Vagina (tissue), 2 donors: ENCODE results near the gene SV2B. TPM values are rescaled to one million over a fixed set of nuclear protein-coding genes. Genes with fewer than 3 reads are reported as not detected.
A peak's percentile ranks its signal among the peaks of the same experiment; 100 is the strongest.

Experiments
- DNase-seq, 2 donors: peaks; one replicate each; pipeline ENCODE4 v3.0.0-alpha.2; 2017; ENCODE audit errors: extremely low spot score in 2 of 2
- H3K27ac ChIP-seq: fragments of 200-600 bp; sonication (generic); one replicate; pipeline ENCODE4 v1.5.1; 2019
- H3K27me3 ChIP-seq: fragments of 200-600 bp; sonication (generic); one replicate; pipeline ENCODE4 v1.5.1; 2019
- H3K36me3 ChIP-seq, 2 donors: fragments of 200-600 bp; sonication (generic); one replicate each; pipeline ENCODE4 v1.5.1; 2017 to 2019
- H3K4me1 ChIP-seq: fragments of 200-600 bp; sonication (generic); one replicate; pipeline ENCODE4 v1.5.1; 2019
- H3K4me3 ChIP-seq, 2 donors: fragments of 200-600 bp; sonication (generic); 1 replicate in 1 of 2; 2 replicates in 1 of 2; pipeline ENCODE4 v1.5.1; 2016 to 2019
- H3K9me3 ChIP-seq: fragments of 200-600 bp; sonication (generic); one replicate; pipeline ENCODE4 v1.5.1; 2019
- CTCF ChIP-seq, 3 experiments: fragments of 450-650 bp in 2 of 3; fragments of 200-600 bp in 1 of 3; sonication (generic) in 1 of 3; IDR thresholded peaks; one replicate each; pipeline ENCODE4 v1.5.1; 2017 to 2019; ENCODE audit warnings: antibody characterized with exemption in 3 of 3, mild to moderate bottlenecking in 2 of 3, moderate library complexity in 2 of 3
- POLR2A ChIP-seq, 2 donors: fragments of 450-650 bp; IDR thresholded peaks; one replicate each; pipeline ENCODE4 v1.6.1; 2017; ENCODE audit warnings: antibody characterized with exemption in 2 of 2, mild to moderate bottlenecking in 2 of 2, moderate library complexity in 2 of 2
- POLR2AphosphoS5 ChIP-seq, 2 donors: sonication (generic); formaldehyde crosslinking; IDR thresholded peaks; one replicate each; pipeline ENCODE4 v1.9.0; 2017; ENCODE audit warnings: antibody characterized with exemption in 2 of 2, mild to moderate bottlenecking in 2 of 2, low read depth in 1 of 2; ENCODE audit not compliant: insufficient read depth in 1 of 2
- intact Hi-C: fragments of 100-400 bp; cut with DNase I; formaldehyde crosslinking; loops from one replicate; pipeline ENCODE4 v1.15.1; 2023
- total RNA-seq: library from RNA; depleted of rRNA; stranded (reverse); fragments of >200 nt; gene quantifications from one replicate; pipeline ENCODE4 v1.2.3, GENCODE V29; 2016

SV2B gene
- total RNA-seq, 1 donor from 2014 or later: 3.2 TPM

GRCh38 chr15:91258415-91258759, 158.3 kb downstream of the SV2B start:
- intact Hi-C loops: no loop called here
- Histone ChIP-seq H3K4me1 (peaks cover 3% of the 10 kb centered on the region), H3K4me3 (no peak overlapping the region), H3K27ac (no peak overlapping the region), H3K9me3 (no peaks in the 10 kb centered on the region), H3K36me3 (no peaks in the 10 kb centered on the region), H3K27me3 (no peaks in the 10 kb centered on the region)
- DNase-seq: peak in 1 of 2 donors; percentile 75
- no peak for TF ChIP-seq POLR2AphosphoS5 (IDR thresholded peaks at IDR 0.05; ENCODE audit: insufficient read depth in 1 of 2, low read depth in 1 of 2)

- no peaks in the 10 kb centered on the region for H3K36me3 ChIP-seq
- peaks cover 9% of the 10 kb centered on the region for H3K4me1 ChIP-seq
- H3K27me3 ChIP-seq: no peaks in the 10 kb centered on the region
- no peak overlapping the region for H3K27ac ChIP-seq
- intact Hi-C loops: no loop called here
- H3K4me3 ChIP-seq: no peak overlapping the region
- TF ChIP-seq POLR2A (IDR thresholded peaks at IDR 0.05) (no peak), CTCF (IDR thresholded peaks at IDR 0.05) (no peak), POLR2AphosphoS5 (IDR thresholded peaks at IDR 0.05; ENCODE audit: insufficient read depth in 1 of 2, low read depth in 1 of 2) (no peak)
- peak in 1 of 2 donors; percentile 32 for DNase-seq
- no peaks in the 10 kb centered on the region for H3K9me3 ChIP-seq
These were observed 159.0 kb downstream of the SV2B start for GRCh38 chr15:91259077-91259476.

GRCh38 chr15:91261345-91261744, 161.3 kb downstream of the SV2B start:
- intact Hi-C loops: loop anchor here (10.0 kb wide), 1 partner anchor 317 kb away; no protein-coding TSS in a partner anchor
- Histone ChIP-seq H3K9me3 (no peaks in the 10 kb centered on the region), H3K36me3 (no peaks in the 10 kb centered on the region), H3K27me3 (no peaks in the 10 kb centered on the region), H3K27ac (no peak overlapping the region), H3K4me3 (no peak overlapping the region), H3K4me1 (peaks cover 25% of the 10 kb centered on the region)
- TF ChIP-seq POLR2AphosphoS5 (IDR thresholded peaks at IDR 0.05; ENCODE audit: insufficient read depth in 1 of 2, low read depth in 1 of 2): no peak
- TF ChIP-seq POLR2A (IDR thresholded peaks at IDR 0.05): no peak
- TF ChIP-seq CTCF (IDR thresholded peaks at IDR 0.05): no peak
- DNase-seq: no peak

- Histone ChIP-seq H3K4me1 (peaks cover 25% of the 10 kb centered on the region), H3K27ac (peak overlapping the region; percentile 74), H3K27me3 (no peaks in the 10 kb centered on the region), H3K4me3 (peak overlapping the region in 1 of 2 donors; percentile 9), H3K36me3 (no peaks in the 10 kb centered on the region), H3K9me3 (no peaks in the 10 kb centered on the region)
- intact Hi-C loops: loop anchor here (10.0 kb wide), 1 partner anchor 319 kb away; no protein-coding TSS in a partner anchor
- TF ChIP-seq CTCF (IDR thresholded peaks at IDR 0.05) (no peak), POLR2AphosphoS5 (IDR thresholded peaks at IDR 0.05; ENCODE audit: insufficient read depth in 1 of 2, low read depth in 1 of 2) (peak; percentile 39 to 84)
- peak in 1 of 2 donors; percentile 96 for DNase-seq
These were observed 163.8 kb downstream of the SV2B start for GRCh38 chr15:91263632-91264531.

- Histone ChIP-seq H3K4me3 (no peak overlapping the region), H3K27me3 (no peaks in the 10 kb centered on the region), H3K9me3 (no peaks in the 10 kb centered on the region), H3K27ac (peak overlapping the region; percentile 74), H3K4me1 (peaks cover 25% of the 10 kb centered on the region), H3K36me3 (no peaks in the 10 kb centered on the region)
- TF ChIP-seq POLR2A (IDR thresholded peaks at IDR 0.05) (no peak), POLR2AphosphoS5 (IDR thresholded peaks at IDR 0.05; ENCODE audit: insufficient read depth in 1 of 2, low read depth in 1 of 2) (no peak), CTCF (IDR thresholded peaks at IDR 0.05) (no peak)
- intact Hi-C loops: loop anchor here (10.0 kb wide), 1 partner anchor 320 kb away; no protein-coding TSS in a partner anchor
- no peak for DNase-seq
These were observed 164.7 kb downstream of the SV2B start for GRCh38 chr15:91264651-91265351.
